Measurements from ENCODE around the gene KPTN.

KPTN gene

DNA sequence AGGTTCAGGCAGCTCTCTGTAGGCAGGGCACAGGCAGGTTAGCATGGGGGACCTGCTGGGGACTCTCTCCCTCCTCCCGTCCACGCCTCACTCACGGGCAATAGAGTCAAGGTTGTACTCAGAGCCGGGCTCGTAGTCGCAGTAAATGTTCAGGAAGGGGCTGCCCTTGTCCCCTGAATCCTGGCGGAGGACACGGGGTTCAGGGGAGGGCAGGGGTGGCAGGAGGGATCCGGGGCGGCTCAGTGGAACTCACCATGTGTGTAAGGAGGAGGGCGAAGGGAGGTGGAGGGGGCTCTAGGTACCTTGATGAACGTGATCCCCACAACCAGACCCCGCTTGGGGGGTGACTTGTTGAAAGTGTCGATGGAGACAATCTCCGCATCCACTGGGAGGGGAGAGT, 819 bp downstream of the KPTN start:
- Histone ChIP-seq H3K27me3 (peaks cover 0 to 18% of the 10 kb centered on the region in 2 donors), H3K9me3 (no peaks in the 10 kb centered on the region), H3K36me3 (peaks cover 11 to 18% (median 13%) of the 10 kb centered on the region in 3 donors), H3K4me3 (peak overlapping the region in 1 of 2 donors; percentile 58), H3K27ac (no peak overlapping the region), H3K4me1 (peaks cover 0 to 24% (median 10%) of the 10 kb centered on the region in 4 donors)
- TF ChIP-seq CTCF (IDR thresholded peaks at IDR 0.05) = no peak
- DNase-seq = no peak
- intact Hi-C loops (cut with DNase I; ENCODE audit: low total_unique reads) = no loop called here

GRCh38 chr19:47481460-47482052, 2.5 kb downstream of the KPTN start:
- intact Hi-C loops (cut with DNase I; ENCODE audit: low total_unique reads) = no loop called here
- Histone ChIP-seq H3K27me3 (peaks cover 0 to 18% of the 10 kb centered on the region in 2 donors), H3K9me3 (no peaks in the 10 kb centered on the region), H3K27ac (no peak overlapping the region), H3K4me1 (peaks cover 0 to 24% (median 10%) of the 10 kb centered on the region in 4 donors), H3K36me3 (peaks cover 0 to 1% (median 0%) of the 10 kb centered on the region in 3 donors), H3K4me3 (no peak overlapping the region)
- TF ChIP-seq CTCF (IDR thresholded peaks at IDR 0.05) = no peak
- no peak for DNase-seq

GRCh38 chr19:47480658-47481057, 3.4 kb downstream of the KPTN start:
- TF ChIP-seq CTCF (IDR thresholded peaks at IDR 0.05) = no peak
- Histone ChIP-seq H3K27ac (no peak overlapping the region), H3K4me3 (no peak overlapping the region), H3K36me3 (no peaks in the 10 kb centered on the region), H3K27me3 (peaks cover 0 to 18% of the 10 kb centered on the region in 2 donors), H3K9me3 (no peaks in the 10 kb centered on the region), H3K4me1 (peaks cover 0 to 24% (median 10%) of the 10 kb centered on the region in 4 donors)
- intact Hi-C loops (cut with DNase I; ENCODE audit: low total_unique reads) = no loop called here
- no peak for DNase-seq

GRCh38 chr19:47479701-47480503, 4.1 kb downstream of the KPTN start:
- Histone ChIP-seq H3K4me3 (no peak overlapping the region), H3K27me3 (peaks cover 0 to 21% of the 10 kb centered on the region in 2 donors), H3K36me3 (no peaks in the 10 kb centered on the region), H3K9me3 (no peaks in the 10 kb centered on the region), H3K4me1 (peaks cover 0 to 20% (median 9%) of the 10 kb centered on the region in 4 donors), H3K27ac (no peak overlapping the region)
- no peak for TF ChIP-seq CTCF (IDR thresholded peaks at IDR 0.05)
- DNase-seq = no peak
- intact Hi-C loops (cut with DNase I; ENCODE audit: low total_unique reads) = no loop called here

DNA sequence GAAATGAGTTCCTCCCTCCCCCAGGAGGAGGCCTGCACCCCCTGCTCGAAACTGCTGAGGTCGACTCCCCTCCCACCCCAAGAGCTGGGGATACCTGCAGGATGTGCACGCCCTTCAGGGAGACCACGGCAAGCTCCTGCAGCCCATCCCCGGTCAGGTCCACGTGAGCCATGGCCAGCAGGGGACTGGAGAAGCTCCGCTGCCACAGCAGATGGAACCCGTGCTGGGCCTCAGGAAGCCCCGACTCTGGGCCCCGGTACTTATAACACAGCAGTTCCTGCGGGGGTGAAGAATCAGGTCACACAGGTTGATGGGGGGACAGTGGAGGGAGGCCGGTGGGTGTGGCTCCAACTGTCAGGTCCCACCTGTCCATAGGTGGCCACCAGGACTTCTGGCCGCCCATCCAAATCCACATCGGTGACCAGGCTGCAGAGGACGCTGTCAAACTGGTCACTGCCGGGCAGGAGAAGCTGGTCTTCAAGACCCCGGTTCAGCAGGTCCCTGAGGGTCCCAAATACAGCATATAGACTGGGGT, 7.5 kb downstream of the KPTN start:
- intact Hi-C loops (cut with DNase I; ENCODE audit: low total_unique reads) = no loop called here
- H3K27me3 ChIP-seq = peaks cover 0 to 43% of the 10 kb centered on the region in 2 donors
- TF ChIP-seq CTCF (IDR thresholded peaks at IDR 0.05) = no peak
- peaks cover 0 to 25% (median 17%) of the 10 kb centered on the region in 4 donors for H3K4me1 ChIP-seq
- H3K4me3 ChIP-seq = no peak overlapping the region
- H3K27ac ChIP-seq = no peak overlapping the region
- DNase-seq = no peak
- H3K36me3 ChIP-seq = no peaks in the 10 kb centered on the region
- no peaks in the 10 kb centered on the region for H3K9me3 ChIP-seq

All from tibial artery (tissue), 4 donors.